Mononuclear cell (primary cell): ENCODE data around the gene VTI1A. TPM values are rescaled to one million over a fixed set of nuclear protein-coding genes. Genes with fewer than 3 reads are reported as not detected.

ENCODE experiments used
- H3K27me3 ChIP-seq: 2 replicates; pipeline ENCODE4 v1.6.0; 2011; ENCODE audit warnings: low read length, control low read depth; ENCODE audit not compliant: insufficient read depth
- H3K4me1 ChIP-seq: 2 replicates; pipeline ENCODE4 v1.5.1; 2011; ENCODE audit warnings: mild to moderate bottlenecking, low read length, control low read depth; ENCODE audit not compliant: insufficient read depth
- H3K4me3 ChIP-seq: 2 replicates; pipeline ENCODE4 v1.5.1; 2011; ENCODE audit warnings: mild to moderate bottlenecking, low read length, moderate library complexity
- H3K9me3 ChIP-seq: 2 replicates; pipeline ENCODE4 v1.5.1; 2011; ENCODE audit warnings: low read depth, mild to moderate bottlenecking, control low read depth, low read length
- total RNA-seq: library from RNA; depleted of rRNA; stranded (reverse); fragments of >200 nt; gene quantifications from one replicate; pipeline ENCODE4 v1.2.3, GENCODE V29; 2012

Gene VTI1A
- total RNA-seq, 1 donor, result 65.4 TPM

GRCh38 chr10:112766636-112767035 is 319.6 kb downstream of the VTI1A start:
- no peak overlapping the region for H3K4me3 ChIP-seq
- H3K27me3 ChIP-seq, result no peaks in the 10 kb centered on the region
- H3K4me1 ChIP-seq, result no peaks in the 10 kb centered on the region
- H3K9me3 ChIP-seq, result no peaks in the 10 kb centered on the region

GRCh38 chr10:112767156-112767555 is 320.1 kb downstream of the VTI1A start:
- Histone ChIP-seq H3K9me3 (no peaks in the 10 kb centered on the region), H3K27me3 (no peaks in the 10 kb centered on the region), H3K4me3 (no peak overlapping the region), H3K4me1 (no peaks in the 10 kb centered on the region)

- Histone ChIP-seq H3K27me3 (no peaks in the 10 kb centered on the region), H3K9me3 (no peaks in the 10 kb centered on the region), H3K4me1 (no peaks in the 10 kb centered on the region), H3K4me3 (no peak overlapping the region)
Measured at GRCh38 chr10:112768121-112768520, 321.1 kb downstream of the VTI1A start.

GRCh38 chr10:112769081-112769480 is 322.1 kb downstream of the VTI1A start:
- Histone ChIP-seq H3K27me3 (no peaks in the 10 kb centered on the region), H3K4me1 (no peaks in the 10 kb centered on the region), H3K9me3 (no peaks in the 10 kb centered on the region), H3K4me3 (no peak overlapping the region)

GRCh38 chr10:112769611-112770370 is 322.8 kb downstream of the VTI1A start:
- Histone ChIP-seq H3K9me3 (no peaks in the 10 kb centered on the region), H3K27me3 (no peaks in the 10 kb centered on the region), H3K4me3 (no peak overlapping the region)

DNA sequence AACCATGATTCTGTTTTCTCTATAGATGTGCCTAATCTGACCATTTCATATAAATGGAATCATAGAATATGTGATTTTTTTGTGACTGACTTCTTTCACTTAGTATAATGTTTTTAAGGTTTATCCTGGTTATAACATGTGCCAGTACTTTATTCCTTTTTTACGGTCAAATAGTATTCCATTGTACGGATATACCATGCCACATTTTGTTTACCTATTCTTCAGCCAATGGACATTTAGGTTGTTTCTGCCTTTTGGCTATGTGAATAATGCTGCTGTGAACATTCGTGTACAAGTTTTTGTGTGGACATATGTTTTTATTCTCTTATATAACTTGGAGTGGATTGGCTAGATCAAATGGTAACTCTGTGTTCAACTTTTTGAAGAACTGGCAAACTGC is 324.7 kb downstream of the VTI1A start:
- H3K27me3 ChIP-seq, result no peaks in the 10 kb centered on the region

More at GRCh38 chr10:112769611-112770370, 322.8 kb downstream of the VTI1A start:
- no peaks in the 10 kb centered on the region for H3K4me1 ChIP-seq

DNA sequence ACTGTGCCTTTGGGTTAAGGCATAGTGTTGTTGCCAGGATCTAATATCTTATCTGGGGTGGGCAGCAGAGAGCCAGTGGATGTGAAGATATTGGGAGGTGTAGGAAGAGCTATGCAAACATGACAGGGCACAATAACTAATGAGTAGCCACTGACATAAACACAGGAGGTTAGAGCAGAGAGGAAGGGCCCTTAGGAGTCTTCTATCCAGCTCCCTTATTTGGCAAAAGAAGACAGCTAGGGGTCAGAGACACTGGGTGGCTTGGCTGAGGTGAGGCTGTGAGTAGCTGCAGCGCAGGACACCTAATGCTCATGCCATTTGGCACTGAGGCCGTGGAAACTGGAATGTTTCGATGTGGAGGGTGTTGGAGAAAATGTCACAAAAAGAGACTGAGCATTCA is 326.8 kb downstream of the VTI1A start:
- Histone ChIP-seq H3K4me3 (no peak overlapping the region), H3K9me3 (no peaks in the 10 kb centered on the region), H3K27me3 (no peaks in the 10 kb centered on the region), H3K4me1 (no peaks in the 10 kb centered on the region)

More for the DNA sequence above, 324.7 kb downstream of the VTI1A start:
- no peak overlapping the region for H3K4me3 ChIP-seq
- H3K9me3 ChIP-seq, result no peaks in the 10 kb centered on the region
- H3K4me1 ChIP-seq, result no peaks in the 10 kb centered on the region

GRCh38 chr10:112774210-112774609 is 327.2 kb downstream of the VTI1A start:
- Histone ChIP-seq H3K4me3 (no peak overlapping the region), H3K9me3 (no peaks in the 10 kb centered on the region), H3K27me3 (no peaks in the 10 kb centered on the region), H3K4me1 (no peaks in the 10 kb centered on the region)

- Histone ChIP-seq H3K4me3 (no peak overlapping the region), H3K9me3 (no peaks in the 10 kb centered on the region), H3K4me1 (no peaks in the 10 kb centered on the region), H3K27me3 (no peaks in the 10 kb centered on the region)
Measured at GRCh38 chr10:112774798-112775197, 327.8 kb downstream of the VTI1A start.

- Histone ChIP-seq H3K4me1 (no peaks in the 10 kb centered on the region), H3K27me3 (no peaks in the 10 kb centered on the region), H3K9me3 (no peaks in the 10 kb centered on the region), H3K4me3 (no peak overlapping the region)
Measured at GRCh38 chr10:112775381-112775780, 328.4 kb downstream of the VTI1A start.

DNA sequence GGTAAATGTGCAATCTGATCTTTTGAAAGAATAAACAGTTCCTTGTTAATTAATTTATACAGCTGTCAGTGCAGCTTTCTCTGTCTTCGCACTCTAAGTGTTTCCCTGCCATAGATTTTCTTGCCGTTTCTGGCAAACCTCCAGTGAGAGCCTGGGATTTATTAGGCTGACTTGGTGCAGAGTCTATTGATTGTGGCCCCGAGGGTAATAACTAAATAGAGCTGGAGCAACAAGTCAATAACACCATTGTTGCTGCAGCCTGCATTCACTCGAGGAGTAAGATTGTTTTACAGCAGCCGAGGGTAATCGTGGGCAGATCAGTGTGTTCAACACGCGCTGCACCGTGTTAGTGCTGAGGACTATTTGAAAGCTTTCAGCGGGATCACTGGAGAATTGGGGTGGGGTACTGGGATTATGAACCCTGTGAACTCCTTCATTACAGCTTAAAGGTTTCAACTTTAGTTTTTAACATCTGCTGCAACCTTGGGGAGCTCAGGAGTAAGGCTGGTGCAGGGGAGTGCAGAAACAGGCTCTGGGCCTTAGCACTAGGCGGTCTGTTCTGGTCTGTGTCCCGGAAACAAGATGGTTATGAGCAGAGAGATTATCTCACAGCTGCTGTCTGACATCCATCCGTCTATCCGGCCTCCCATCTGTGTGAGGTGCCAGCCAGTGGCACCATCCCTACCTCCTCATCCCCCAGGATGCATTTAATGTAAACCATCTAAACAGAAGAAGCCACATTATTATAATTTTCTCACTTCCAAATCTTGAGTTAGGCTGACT is 329.1 kb downstream of the VTI1A start:
- H3K9me3 ChIP-seq, result no peaks in the 10 kb centered on the region
- no peaks in the 10 kb centered on the region for H3K4me1 ChIP-seq
- no peaks in the 10 kb centered on the region for H3K27me3 ChIP-seq
- H3K4me3 ChIP-seq, result no peak overlapping the region

DNA sequence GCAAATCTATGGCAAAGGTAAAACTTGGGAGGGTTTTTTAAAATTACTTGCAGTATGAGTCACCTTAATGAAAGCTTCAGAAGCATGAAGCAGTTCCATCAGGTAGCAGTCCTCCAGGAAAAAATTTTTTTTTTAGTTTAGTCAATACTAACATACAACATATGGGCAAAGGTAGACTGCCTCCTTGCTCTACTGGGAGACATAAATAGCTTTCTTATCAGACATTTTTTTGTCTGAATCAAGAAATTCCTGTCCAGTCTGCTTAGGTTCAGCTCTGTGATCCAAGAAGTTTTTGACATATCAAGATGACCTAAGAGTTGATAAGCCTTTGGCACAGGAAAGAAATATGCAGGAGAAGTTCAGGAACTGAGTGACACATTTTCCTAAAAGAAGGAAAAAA is 331.6 kb downstream of the VTI1A start:
- H3K4me1 ChIP-seq, result no peaks in the 10 kb centered on the region
- H3K4me3 ChIP-seq, result no peak overlapping the region
- no peaks in the 10 kb centered on the region for H3K9me3 ChIP-seq
- no peaks in the 10 kb centered on the region for H3K27me3 ChIP-seq

DNA sequence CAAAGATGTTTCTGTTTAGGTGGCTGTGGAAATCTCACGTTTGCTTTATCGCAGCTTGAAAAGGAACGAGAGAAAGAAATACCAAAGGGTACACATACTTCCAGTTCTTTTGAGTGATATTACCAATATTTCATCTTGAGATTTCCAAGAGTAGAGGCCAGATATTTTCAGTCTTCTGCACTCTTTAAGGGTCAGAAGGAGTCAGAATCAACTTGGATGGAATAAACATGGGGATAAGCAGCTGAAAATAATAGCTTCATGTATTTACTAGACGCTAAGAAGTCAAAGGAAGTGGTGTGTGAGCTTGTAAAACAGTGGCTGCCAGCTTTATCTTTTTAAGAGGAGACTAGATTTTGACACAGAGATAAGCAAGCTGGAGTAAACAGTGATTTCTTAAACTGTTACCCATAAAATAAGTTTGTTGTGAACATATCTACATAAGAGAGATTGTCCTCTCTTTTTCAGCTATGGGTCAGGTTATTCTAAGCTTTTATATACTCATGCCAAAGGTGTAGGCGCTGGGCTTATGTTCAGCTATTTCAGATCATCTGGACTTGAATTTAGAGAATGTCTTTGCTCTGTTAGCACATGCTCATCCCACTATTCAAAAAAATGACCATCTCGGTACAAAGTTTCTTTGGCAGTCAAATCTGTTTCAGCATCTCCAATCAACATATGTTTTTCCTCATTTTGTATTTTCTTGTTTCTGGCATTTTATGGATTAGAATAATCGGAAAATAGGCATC is 332.2 kb downstream of the VTI1A start:
- H3K4me3 ChIP-seq, result no peak overlapping the region
- H3K27me3 ChIP-seq, result no peaks in the 10 kb centered on the region
- no peaks in the 10 kb centered on the region for H3K4me1 ChIP-seq
- H3K9me3 ChIP-seq, result no peaks in the 10 kb centered on the region

GRCh38 chr10:112782200-112782907 is 335.3 kb downstream of the VTI1A start:
- no peaks in the 10 kb centered on the region for H3K27me3 ChIP-seq
- H3K9me3 ChIP-seq, result no peaks in the 10 kb centered on the region
- no peaks in the 10 kb centered on the region for H3K4me1 ChIP-seq
- H3K4me3 ChIP-seq, result no peak overlapping the region
